HL-60 (cell line): ENCODE measurements around the gene MARCKSL1.

ENCODE experiments used
- DNase-seq, 2 experiments: peaks; one replicate each; pipeline ENCODE4 v3.0.0-alpha.2; 2010 to 2020; ENCODE audit warnings: low read depth in 1 of 2, low spot score in 1 of 2
- H3K27ac ChIP-seq: fragments of 250-450 bp; sonication (Bioruptor Pico); replicated peaks from 2 replicates; pipeline ENCODE4 v1.5.1; 2020; ENCODE audit warnings: mild to moderate bottlenecking, moderate library complexity
- H3K27me3 ChIP-seq: fragments of 250-450 bp; sonication (Bioruptor Pico); 2 replicates; pipeline ENCODE4 v1.5.1; 2021; ENCODE audit warnings: mild to moderate bottlenecking, moderate library complexity; ENCODE audit not compliant: insufficient read depth, poor library complexity, severe bottlenecking
- H3K4me3 ChIP-seq: replicated peaks from 2 replicates; pipeline ENCODE4 v1.5.1; 2011; ENCODE audit warnings: mild to moderate bottlenecking, control low read depth, low read length; ENCODE audit not compliant: insufficient read depth
- CTCF ChIP-seq: IDR thresholded peaks from one replicate; pipeline ENCODE4 v1.5.1; 2011; ENCODE audit warnings: low read length, control low read depth, inconsistent platforms; ENCODE audit not compliant: insufficient read depth
- GABPA ChIP-seq: IDR thresholded peaks from 2 replicates; pipeline ENCODE4 v1.6.1; 2012; ENCODE audit warnings: low read depth
- POLR2AphosphoS5 ChIP-seq: IDR thresholded peaks from 2 replicates; pipeline ENCODE4 v1.6.1; 2012; ENCODE audit warnings: low read depth
- REST ChIP-seq: IDR thresholded peaks from 2 replicates; pipeline ENCODE4 v1.6.1; 2012; ENCODE audit warnings: low read depth; ENCODE audit not compliant: insufficient replicate concordance
- SPI1 ChIP-seq: IDR thresholded peaks from 2 replicates; pipeline ENCODE4 v1.6.1; 2012; ENCODE audit warnings: low read depth, mild to moderate bottlenecking, borderline replicate concordance

Gene MARCKSL1

GRCh38 chr1:32345289-32345827 is 9.3 kb upstream of the MARCKSL1 start:
- Histone ChIP-seq H3K4me3 (no peak overlapping the region), H3K27ac (no peak overlapping the region), H3K27me3 (no peaks in the 10 kb centered on the region)
- TF ChIP-seq GABPA (no peak), CTCF (no peak), SPI1 (no peak)
- no peak for DNase-seq

- DNase-seq: no peak
- H3K27me3 ChIP-seq: no peaks in the 10 kb centered on the region
- no peak overlapping the region for H3K27ac ChIP-seq
- TF ChIP-seq POLR2AphosphoS5: no peak
- no peak for TF ChIP-seq REST
- no peak overlapping the region for H3K4me3 ChIP-seq
Observed at GRCh38 chr1:32342704-32343103, 6.7 kb upstream of the MARCKSL1 start.

- no peak for DNase-seq
- TF ChIP-seq CTCF (no peak), SPI1 (no peak), REST (no peak), GABPA (no peak), POLR2AphosphoS5 (no peak)
- Histone ChIP-seq H3K27me3 (no peaks in the 10 kb centered on the region), H3K27ac (no peak overlapping the region), H3K4me3 (no peak overlapping the region)
Observed at GRCh38 chr1:32341971-32342370, 5.9 kb upstream of the MARCKSL1 start.

- no peak overlapping the region for H3K27ac ChIP-seq
- no peak overlapping the region for H3K4me3 ChIP-seq
- DNase-seq: no peak
- no peak for TF ChIP-seq REST
- no peaks in the 10 kb centered on the region for H3K27me3 ChIP-seq
Observed at GRCh38 chr1:32341186-32341757, 5.2 kb upstream of the MARCKSL1 start.
